RPMI7951 (cell line): ENCODE data around the gene FPR3. TPM values are rescaled to one million over a fixed set of nuclear protein-coding genes. Genes with fewer than 3 reads are reported as not detected.
"Not testable (repeated sequence)": the region's sequence is repeated elsewhere in the genome, so short reads cannot be mapped to it uniquely, and the experiment has no call there.

Source experiments
- DNase-seq: peaks from one replicate; pipeline ENCODE4 v3.0.0-alpha.2; 2012; ENCODE audit warnings: low read depth
- total RNA-seq: library from RNA; depleted of rRNA; stranded (reverse); fragments of >200 nt; shearing (Covaris generic); gene quantifications from 2 replicates; pipeline ENCODE4 v1.2.3, GENCODE V29; 2014

FPR3 gene
- total RNA-seq, 1 experiment from 2014 or later = 0.60 TPM

DNA sequence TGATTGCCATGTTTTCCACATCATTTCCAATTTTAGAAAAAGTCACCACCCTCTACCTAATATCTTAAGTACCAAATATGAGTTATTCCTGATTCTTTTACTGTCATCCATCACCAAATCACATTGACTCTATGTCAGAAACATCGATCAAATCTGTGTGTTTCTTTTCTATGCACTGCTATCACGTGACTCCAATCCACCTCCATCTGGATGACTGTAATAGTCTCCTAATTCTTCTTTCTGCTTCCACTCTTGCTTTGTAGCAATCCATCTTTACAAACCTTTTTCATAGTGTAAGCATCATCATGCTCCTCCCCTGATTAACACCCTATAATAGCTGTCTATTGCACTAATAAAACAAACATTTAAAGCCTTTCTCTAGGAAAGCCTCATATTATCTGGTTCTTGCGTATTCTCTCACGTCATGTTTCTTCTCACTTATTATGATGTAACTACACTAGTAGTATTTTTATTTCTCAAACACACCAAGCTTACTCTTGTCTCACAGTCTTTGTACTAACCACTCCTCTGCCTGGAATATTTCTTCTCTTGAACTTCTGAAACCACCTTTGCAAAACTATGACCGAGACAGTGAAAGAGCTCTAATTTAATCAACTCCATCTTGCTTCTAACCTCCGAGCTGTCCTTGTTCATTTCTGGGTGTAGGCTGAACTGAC is 10.7 kb upstream of the FPR3 start:
- DNase-seq = no peak

DNA sequence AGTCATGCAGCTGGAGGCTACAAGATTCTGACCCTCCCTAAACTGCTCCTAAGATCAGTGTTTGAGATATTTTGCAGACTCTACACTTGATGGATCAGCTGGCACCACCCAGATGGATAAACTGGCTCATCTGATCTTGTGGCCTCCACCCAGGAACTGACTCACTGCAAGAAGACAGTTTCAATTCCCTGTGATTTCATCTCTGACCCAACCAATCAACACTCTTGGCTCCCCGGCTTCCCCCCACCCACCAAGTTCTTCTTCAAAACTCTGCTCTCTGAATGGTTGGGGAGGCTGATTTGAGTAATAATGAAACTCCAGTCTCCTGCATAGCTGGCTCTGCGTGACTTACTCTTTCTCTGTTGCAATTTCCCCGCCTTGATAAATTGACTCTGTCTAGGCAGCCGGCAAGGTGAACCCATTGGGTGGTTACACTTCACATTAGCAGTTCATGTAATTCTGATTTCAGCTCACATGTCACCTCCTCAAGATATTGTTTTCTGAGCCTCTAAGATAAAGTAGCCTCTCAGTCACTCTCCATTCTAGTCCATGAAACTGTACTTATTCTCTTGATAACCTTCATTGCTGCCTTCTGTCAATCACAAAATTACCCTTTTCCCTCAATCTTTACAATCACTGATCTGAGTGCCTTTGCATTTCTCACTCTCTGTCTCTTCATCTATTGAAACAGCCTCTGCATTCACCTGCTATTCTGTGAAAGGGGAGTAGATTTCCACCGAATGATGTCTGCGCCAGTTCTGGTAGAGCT is 9.9 kb upstream of the FPR3 start:
- peak; percentile 99 for DNase-seq

DNA sequence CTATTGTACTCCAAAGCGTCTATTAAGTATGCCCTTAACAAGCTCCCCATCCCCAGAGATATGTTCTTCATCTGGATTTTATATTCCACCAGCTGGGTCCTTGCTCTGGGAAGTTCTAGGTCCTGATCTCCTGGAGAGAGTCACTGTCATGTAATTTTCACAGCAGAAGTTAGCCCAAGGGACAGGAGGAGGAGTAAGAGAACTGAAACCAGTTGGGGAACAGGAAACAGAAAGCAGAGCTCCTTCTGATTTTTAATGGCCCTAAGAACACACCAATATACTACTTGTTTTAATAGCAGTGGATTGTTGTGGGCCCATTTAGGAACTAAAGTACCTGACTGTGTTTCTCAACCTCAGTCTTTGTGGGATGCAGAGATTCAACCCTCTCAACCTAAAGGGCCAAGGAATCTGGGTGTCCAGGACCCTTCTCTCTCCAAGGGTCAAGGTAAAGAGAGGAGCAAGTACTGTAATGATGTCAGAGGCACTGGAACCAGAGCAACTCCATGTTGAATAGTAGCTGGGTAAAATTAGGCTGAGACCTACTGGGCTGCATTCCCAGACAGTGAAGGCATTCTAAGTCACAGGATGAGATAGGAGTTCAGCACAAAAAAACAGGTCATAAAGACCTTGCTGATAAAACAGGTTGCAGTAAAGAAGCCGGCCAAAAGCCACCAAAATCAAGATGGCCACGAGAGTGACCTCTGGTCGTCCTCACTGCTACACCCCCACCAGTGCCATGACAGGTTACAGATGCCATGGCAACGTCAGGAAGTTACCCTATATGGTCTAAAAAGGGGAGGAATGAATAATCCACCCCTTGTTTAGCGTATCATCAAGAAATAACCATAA is 8.1 kb upstream of the FPR3 start:
- DNase-seq = no peak

- DNase-seq = no peak
These were observed 6.9 kb upstream of the FPR3 start for GRCh38 chr19:51788029-51788428.

DNA sequence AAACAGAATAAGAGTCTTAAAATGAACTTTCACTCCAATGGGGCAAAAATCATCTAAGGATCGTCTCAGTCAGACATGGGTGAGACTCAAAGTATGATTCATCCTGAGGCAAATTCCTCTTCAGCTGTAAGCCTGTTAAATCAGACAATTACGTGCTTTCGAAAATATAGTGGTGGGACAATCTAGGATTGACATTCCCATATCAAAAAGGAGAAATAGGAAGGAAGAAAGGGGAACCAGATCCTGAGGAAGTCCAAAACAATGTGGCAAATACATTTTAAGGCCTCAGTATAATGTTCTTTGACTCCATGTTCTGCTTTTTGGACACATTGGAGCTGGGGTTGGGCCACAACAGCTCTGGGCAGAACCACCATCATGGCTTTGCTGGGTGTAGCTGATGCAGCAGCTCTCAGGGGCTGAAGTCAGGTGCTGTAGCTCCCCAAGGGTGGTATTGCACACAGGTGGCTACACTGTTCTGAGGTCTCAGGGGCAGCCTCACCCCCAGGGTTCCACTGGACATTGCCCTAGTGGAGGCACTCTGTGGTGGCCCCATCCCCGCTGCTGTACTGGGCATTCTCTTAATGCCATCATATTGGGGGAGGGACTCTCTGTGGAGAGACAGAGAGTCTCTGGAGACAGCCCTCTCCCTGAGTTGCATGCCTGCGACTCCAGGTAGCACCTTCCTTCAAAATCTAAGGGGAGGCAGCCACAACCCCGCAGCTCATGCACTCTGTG is 5.7 kb upstream of the FPR3 start:
- peak; percentile 94 for DNase-seq

DNA sequence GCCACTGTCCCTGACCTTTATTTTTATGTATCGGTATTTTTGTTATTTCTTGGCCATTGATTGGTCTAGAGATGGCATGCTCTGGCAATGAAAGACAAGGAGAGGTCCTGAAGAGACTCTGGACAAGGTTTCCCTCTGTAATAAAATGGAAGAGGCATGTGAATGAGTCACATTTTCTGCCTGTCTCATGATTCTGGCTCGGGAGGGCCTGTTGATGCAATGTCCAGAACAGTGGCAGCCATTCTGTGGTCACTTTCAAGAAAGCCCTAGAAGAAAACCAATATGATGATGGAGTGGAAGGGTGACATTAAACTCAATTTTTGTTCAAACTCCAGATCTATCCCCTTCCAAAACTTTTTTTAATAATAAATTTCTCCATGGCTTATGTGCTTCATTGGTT is 2.0 kb upstream of the FPR3 start:
- no peak for DNase-seq

DNA sequence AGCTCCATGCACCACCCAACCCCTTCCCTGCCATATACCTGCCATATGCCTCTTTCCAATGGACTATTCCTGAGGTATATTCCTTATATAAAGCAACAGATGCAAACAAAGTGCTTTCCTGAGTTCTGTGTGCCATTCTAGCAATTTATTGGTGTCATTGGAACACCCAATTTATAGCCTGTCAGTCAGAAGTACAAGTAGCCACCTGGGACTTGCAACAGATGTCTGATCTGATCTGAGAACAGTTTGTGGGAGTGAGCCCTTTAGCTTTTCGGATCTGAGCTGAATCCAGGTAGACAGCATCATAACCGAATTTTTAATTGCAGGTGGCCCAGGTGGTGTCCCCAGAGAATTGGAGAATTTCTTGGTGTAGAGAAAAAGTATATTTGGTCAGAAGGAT is 963 bp upstream of the FPR3 start:
- DNase-seq = no peak

DNA sequence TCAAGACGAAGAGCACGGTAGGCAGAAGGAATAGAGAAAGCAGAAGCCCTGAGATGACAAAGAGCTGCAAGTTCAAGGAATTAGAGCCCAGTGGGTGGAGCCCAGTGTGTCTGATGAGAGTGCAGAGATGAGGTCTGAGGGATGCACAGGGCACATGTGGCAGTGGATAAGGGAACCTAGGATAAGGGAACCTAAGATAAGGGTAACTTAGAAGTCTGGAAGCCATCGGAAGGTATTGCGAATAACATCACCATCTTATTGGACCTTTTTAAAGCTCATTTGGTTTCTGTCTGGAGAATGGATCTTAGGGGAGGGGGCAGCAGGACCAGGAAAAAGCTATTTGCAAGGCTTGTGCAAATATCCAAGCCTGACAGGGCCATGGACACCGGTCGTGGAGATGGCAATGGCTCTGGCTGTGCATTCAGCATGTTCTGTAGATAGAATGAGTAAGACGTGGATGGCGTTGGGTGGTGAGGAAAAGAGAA is 1.3 kb downstream of the FPR3 start:
- DNase-seq = no peak

DNA sequence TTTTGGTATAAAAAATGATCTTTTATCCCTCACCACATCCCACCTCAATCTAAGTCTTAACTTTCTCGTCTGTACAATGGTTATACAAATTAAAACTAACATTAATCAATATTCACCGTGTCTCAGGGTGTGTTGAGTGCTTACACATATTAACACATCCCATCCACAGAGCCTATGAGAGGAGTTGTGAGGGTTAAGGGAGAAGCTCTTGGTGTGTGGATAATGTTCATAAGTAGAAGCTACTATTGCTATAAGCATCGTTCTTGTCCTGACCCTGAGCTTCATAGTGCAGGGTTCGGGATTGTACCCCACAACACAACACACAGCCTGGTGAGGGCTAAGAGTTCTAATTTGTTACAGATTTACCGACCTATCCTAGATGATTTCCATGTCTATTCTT is 2.5 kb downstream of the FPR3 start:
- no peak for DNase-seq

DNA sequence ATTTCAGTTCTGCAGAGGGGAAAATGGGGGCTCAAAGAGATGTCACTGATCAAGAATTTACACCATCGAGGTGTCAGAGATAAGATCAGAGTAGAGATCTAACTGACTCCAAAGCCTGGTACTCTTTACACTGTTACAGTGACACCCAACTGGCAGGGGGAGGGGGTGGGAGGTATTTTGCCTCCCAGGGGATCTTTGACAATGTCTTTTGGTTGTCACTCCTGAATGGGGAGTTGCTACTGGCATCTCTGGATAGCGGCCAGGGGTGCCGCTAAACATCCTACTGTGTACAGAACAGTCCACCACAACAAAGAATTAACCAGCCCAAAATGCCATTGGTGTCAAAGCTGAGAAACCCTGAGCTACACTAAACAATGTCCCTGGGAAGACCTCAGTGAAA is 3.1 kb downstream of the FPR3 start:
- no peak for DNase-seq

GRCh38 chr19:51799034-51799773 is 4.2 kb downstream of the FPR3 start:
- peak; percentile 100 for DNase-seq

GRCh38 chr19:51799774-51800472 is 5.0 kb downstream of the FPR3 start:
- no peak for DNase-seq

- peak; percentile 98 for DNase-seq
These were observed 5.7 kb downstream of the FPR3 start for GRCh38 chr19:51800473-51801244.

- no peak for DNase-seq
These were observed 7.8 kb downstream of the FPR3 start for GRCh38 chr19:51802775-51803174.

DNA sequence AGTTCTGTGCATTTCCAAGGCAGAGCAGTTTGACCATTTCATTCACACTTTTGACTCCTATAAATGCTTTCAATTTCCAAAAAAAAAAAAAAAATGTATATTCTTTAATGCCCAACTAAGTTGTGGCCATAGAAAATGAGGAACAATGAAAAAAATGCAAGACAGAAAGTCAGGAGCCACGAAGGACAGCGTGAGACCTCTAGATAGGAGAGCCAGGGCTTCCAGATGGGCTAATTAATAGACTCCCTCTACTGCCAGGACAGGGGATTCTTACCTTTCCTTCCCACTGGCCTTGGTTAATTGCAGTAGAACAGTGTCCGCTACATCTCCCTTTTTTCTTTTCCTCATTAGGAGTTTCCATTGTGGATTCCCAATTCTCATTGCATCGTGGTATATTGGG is 8.6 kb downstream of the FPR3 start:
- no peak for DNase-seq

GRCh38 chr19:51803967-51804366 is 9.0 kb downstream of the FPR3 start:
- DNase-seq = peak; percentile 50

- DNase-seq = peak; percentile 94
These were observed 9.8 kb downstream of the FPR3 start for GRCh38 chr19:51804789-51805188.

- DNase-seq = not testable (repeated sequence)
These were observed 10.4 kb downstream of the FPR3 start for GRCh38 chr19:51805396-51805795.

DNA sequence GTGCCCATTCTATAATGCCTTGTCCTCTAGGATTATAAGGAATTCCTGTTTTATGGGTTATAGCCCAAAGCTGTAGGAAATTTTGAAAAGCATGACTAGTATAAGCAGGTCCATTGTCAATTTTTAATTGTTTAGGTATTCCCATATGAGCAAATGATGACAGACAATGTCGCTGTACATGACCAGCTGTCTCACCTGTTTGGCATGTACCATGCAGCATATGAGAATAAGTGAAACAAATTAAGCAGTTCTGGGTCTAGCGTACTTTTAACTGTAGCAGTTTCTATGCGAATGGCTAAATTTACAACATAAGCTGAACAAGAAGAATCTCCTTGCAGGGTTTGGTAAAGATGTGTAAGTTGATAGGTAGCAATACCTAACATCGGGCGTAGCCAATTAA is 11.6 kb downstream of the FPR3 start:
- DNase-seq = not testable (repeated sequence)
